HG03135 (cell line): ENCODE results near the gene ADAMTS2.
"Not testable (repeated sequence)": the region's sequence is repeated elsewhere in the genome, so short reads cannot be mapped to it uniquely, and the experiment has no call there.

Source experiments
- ATAC-seq: cut with Tn5 transposase; IDR thresholded peaks from one replicate; pipeline ENCODE4 v1.9.1; 2021; ENCODE audit warnings: mild to moderate bottlenecking, moderate library complexity; ENCODE audit not compliant: unreplicated experiment

Gene ADAMTS2

GRCh38 chr5:179284751-179285631, 60.3 kb downstream of the ADAMTS2 start:
- no peak for ATAC-seq

GRCh38 chr5:179283908-179284307, 61.4 kb downstream of the ADAMTS2 start:
- ATAC-seq = not testable (repeated sequence)

- ATAC-seq = no peak
Measured at GRCh38 chr5:179281694-179282093, 63.6 kb downstream of the ADAMTS2 start.

- no peak for ATAC-seq
Measured at GRCh38 chr5:179280095-179280490, 65.2 kb downstream of the ADAMTS2 start.

- no peak for ATAC-seq
Measured at GRCh38 chr5:179279347-179280094, 65.7 kb downstream of the ADAMTS2 start.

- ATAC-seq = no peak
Measured at GRCh38 chr5:179278546-179278945, 66.7 kb downstream of the ADAMTS2 start.

- no peak for ATAC-seq
Measured at GRCh38 chr5:179278119-179278518, 67.1 kb downstream of the ADAMTS2 start.

- no peak for ATAC-seq
Measured at GRCh38 chr5:179276838-179277395, 68.3 kb downstream of the ADAMTS2 start.

- no peak for ATAC-seq
Measured at GRCh38 chr5:179275941-179276837, 69.1 kb downstream of the ADAMTS2 start.

- ATAC-seq = no peak
Measured at GRCh38 chr5:179275381-179275878, 69.8 kb downstream of the ADAMTS2 start.

- no peak for ATAC-seq
Measured at GRCh38 chr5:179274321-179275315, 70.6 kb downstream of the ADAMTS2 start.

- ATAC-seq = no peak
Measured at GRCh38 chr5:179273441-179274145, 71.7 kb downstream of the ADAMTS2 start.

GRCh38 chr5:179273073-179273435, 72.2 kb downstream of the ADAMTS2 start:
- ATAC-seq = no peak

- ATAC-seq = no peak
Measured at GRCh38 chr5:179272326-179273072, 72.8 kb downstream of the ADAMTS2 start.

- no peak for ATAC-seq
Measured at GRCh38 chr5:179271821-179272325, 73.4 kb downstream of the ADAMTS2 start.

- ATAC-seq = no peak
Measured at GRCh38 chr5:179271428-179271734, 73.9 kb downstream of the ADAMTS2 start.

GRCh38 chr5:179270581-179271427, 74.5 kb downstream of the ADAMTS2 start:
- ATAC-seq = no peak
